Muscle of back (tissue), 11 donors: ENCODE measurements around the gene FAM89A. TPM values are rescaled to one million over a fixed set of nuclear protein-coding genes. Genes with fewer than 3 reads are reported as not detected.
"Not testable (repeated sequence)": the region's sequence is repeated elsewhere in the genome, so short reads cannot be mapped to it uniquely, and the experiment has no call there.

Source experiments
- DNase-seq, 3 donors: peaks; one replicate each; pipeline versions ENCODE4 v3.0.0 to v3.0.0-alpha.2; 2013
- polyA plus RNA-seq, 10 donors: library from polyadenylated mRNA; unstranded; fragments of 120-200 nt; gene quantifications; one replicate each; pipeline ENCODE4 v1.2.1, GENCODE V29; 2013; ENCODE audit not compliant: insufficient read length in 10 of 10

FAM89A gene
- polyA plus RNA-seq, 10 donors: 7.0 to 12.1 (median 8.3) TPM

DNA sequence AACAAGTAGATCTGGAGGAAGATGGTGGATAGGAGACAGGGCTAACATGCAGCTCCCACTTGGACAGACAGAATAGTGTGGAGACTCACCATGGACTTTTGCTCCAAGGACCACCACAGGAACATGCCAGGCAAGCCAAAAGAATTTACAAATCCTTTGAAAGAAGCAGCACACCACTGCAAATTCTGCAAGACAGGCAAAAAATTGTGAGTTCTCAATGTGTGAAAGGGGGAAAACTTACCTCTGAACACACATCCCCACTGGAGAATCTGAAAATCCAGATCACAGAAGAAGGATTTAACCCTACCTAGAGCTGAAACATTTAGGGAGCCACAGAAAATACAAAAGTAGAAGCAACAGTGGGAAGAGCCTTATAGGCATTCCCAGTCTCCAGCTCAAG is 38.2 kb downstream of the FAM89A start:
- DNase-seq: no peak

DNA sequence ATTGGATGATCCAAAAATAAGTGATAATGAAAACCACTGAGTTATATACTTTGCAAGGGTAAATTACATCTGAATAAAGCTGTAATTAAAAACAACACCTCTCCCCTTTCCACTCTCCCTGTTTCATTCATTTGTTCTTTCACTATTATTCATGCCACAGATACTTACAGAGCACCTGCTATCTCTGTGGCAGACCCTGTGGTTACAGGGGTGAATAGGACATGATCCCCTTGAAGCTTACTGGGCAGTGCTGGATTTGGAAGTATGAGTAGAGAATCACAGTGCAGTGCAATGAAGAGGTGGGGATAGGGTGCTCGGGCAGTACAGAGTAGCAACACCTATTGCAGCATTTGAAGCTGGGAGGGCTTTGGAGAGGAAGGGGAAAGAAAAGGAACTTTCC is 39.4 kb downstream of the FAM89A start:
- no peak for DNase-seq

DNA sequence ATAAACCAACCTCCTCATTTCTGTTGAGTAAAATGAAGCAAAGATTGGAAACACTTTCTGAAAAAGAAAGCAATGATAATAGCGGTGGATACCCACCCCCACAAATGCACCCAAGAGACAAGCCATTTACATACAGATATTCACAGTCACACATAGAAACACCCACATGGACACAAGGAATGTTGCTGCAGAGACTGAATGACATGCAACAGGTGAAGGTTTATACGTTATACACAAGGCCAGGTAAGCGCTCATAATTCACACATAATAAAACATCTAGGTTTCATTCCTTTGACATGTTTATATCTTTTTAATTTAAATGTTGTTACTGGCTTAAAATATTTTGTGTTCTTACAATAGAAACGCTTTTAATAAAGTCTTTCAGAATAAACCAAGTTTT is 39.9 kb downstream of the FAM89A start:
- no peak for DNase-seq

DNA sequence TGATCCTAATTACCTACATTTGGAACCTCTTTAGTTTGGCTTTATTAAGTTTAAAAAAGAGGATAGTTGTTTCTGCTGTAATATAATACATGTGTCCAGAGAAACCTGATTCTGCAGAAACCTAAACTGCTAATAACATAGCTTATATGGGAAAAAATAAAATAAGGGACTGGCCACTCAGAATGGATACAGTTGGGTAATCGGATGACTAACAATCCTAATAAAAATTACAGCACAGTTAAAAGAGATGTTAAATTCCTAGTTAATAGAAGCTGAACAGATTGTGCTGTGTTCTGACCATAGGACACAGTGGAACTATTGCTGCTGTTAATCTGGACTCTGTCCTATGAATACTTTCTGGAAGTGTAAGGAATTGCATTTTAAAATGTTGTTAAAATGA is 45.2 kb downstream of the FAM89A start:
- no peak for DNase-seq

DNA sequence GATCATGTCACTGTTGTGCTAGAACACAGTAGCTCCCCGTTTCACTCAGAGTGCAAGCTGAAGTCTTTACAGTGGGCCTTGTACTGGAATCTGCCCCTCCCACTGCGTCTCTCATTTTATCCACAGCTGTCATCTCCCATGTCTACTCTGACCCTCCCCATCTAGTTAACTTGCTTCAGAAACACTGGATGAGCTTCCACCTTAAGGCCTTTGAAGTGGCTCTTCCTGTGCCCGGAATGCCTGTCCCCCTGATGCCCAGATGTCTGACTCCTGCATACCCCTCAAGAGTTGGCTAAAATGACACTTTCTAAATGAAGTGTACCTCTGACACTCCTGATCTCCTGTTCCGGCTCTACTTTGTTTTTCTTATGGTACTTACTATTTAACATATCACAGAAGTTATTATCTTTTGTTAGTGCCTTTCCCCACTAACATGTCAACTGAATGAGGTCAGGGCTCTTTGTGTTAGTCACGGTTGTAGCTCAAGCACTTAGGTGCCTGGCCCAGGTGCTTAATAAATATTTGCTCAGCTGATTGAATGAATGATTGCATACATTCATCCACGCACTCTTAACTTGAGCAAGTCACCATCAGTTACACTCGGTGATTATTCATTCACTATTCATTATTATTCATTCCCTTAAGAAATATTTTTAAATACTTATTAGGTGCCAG is 47.8 kb downstream of the FAM89A start:
- DNase-seq: no peak

DNA sequence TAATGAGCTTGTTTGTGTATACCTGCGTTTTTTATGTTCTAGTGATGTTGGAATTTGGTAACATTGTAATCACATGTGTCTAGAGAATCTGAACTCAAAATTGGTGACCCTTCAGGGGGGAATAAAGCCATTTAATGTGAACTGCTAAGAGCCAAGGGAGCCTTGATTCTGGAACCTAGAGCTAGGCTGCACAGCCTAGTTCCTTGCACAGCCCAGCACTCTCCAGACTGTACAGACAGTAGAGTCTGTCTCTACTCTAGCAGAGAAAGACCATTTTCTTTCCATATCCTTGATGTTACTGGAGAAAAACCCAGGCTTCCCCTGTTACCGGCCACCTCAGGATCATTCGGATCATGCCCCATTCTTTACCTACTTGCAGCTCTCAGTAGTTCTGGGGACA is 52.6 kb downstream of the FAM89A start:
- no peak for DNase-seq

DNA sequence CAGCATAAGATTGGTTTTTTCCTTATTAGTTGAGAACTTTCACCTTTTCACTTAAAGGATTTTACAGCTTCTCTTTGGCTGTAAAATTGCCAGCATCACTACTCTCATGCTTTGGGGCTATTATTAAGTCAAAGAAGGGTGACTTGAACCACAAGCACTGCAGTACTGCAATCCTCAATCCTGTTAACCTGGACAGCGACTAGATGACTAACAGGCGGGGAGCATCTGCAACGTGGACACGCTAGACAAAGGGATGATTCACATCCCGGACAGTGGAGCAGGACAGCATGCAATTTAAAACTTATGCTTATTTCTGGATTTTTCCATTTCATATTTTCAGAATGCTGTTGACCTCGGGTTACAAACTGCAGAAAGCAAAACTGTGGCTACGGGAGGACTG is 53.1 kb downstream of the FAM89A start:
- no peak for DNase-seq

DNA sequence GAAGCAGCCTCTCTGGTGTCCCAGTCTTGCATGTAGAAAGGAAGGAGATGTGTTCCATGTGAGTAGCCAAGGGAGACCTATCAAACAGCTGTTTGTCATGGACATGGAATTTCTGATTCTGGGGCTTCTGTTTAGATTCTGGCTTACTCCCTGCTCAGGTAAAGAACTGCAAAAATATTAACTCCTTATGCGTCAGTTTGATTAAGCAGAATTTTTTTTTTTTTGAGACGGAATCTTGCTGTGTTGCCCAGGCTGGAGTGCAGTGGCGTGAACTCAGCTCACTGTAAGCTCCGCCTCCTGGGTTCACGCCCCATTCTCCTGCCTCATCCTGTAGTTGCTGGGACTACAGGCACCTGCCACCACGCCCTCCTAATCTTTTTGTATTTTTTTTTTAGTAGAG is 54.3 kb downstream of the FAM89A start:
- DNase-seq: no peak

DNA sequence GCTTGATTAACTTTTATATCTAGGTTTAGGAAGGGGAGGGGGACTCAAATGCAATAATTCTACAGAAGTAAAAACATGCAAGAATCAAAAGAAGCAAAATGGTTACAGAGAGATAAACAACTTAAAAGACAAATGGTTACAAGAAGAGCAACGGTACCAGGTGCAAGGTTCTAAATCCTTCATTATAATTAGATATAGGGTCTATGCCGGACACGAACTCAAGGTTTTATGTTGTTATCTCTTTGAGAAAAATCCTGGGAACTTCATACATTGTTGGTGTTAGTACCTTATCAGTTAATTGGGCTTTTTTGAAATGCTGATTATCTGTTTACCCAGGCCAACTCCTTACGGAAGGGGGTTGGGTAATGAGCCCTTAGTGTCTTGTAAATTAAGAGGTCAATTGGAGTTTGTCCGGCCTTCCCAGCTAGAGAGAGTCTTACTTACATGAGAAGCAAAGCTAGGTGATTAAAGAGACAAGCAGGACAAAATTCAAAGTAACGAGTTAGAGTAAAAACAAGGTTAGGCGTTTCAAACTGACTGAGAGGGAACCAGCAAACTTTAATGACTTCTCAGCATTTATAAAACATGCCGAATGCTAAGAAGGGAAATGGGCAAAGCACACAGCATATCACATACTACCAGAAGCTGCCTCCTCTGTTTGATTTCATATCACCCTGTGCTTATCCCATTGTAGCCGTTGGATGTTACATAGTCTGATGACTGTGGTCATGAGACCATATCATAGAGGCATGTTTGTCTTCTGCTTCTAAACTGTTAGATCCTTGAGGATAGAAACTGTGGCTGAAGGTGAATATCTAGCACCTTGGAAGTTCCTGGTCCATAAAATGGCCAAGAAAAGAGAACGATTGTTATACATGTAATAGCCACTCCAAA is 55.2 kb downstream of the FAM89A start:
- not testable (repeated sequence) for DNase-seq

DNA sequence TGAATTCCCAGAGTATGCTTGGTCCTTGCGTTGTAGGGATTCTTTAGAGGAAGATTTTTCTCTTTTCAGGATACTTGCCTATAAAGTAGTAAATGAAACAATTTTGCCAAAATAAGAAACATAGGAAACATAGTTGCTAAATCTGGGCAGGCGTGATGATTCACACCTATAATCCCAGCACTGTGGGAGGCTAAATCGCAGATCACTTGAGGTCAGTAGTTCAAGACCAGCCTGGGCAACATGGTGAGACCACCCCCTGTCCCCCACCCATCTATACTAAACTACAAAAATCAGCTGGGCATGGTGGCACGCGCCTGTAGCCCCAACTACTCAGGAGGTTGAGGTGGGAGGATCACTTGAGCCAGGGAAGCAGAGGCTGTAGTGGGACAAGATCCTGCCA is 56.2 kb downstream of the FAM89A start:
- DNase-seq: no peak

DNA sequence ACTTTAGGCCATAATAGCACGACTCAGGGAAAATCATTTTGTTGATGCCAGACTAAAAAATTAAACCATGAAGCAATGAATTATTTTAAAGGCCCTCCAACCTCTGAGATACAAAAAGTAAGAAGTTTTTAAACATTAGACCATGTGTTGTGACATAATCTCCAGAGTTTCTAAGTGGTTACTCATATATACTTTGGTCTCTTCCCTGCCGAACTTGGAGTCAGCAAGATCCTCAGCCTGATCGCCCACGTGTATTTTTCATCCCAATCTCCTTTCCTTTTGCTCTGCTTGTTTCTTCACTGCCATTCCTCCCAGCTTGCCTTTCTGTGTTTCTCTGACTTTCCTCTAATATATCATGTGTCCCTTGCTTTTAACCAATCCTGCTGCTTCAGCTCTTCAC is 57.4 kb downstream of the FAM89A start:
- no peak for DNase-seq

DNA sequence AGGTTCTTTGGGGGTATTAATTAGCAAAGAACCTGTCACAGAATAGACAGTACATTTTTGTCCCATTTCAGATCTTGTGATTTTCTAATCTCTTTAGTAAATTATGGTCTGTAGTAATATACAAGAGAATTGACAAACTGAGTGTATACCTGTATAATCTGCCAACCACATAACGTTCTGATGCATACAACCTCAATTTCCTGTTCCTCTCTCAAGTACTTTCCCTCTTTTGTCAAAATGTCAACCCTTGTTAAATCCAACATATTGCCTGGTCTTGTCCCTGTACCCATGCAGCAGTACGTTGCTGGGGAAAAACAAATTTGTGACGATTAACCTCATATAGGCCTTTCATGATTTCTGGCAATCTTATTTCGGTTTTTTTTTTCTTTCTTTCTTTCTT is 60.1 kb downstream of the FAM89A start:
- DNase-seq: no peak

DNA sequence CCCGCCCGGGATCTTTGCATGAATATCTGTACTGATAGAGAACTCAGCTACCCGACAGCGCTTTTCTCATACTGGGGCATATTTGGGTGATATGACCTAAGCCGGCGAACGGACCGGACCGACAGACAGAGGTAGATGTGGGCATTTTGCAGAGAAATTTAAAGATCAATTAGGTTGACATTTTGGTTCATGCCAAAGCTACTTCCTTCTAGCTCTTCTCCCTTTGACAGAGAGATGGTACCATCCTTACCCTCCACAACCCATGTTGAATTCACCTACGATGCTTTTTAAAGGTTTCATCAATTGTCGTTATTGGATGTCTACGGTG is 60.7 kb downstream of the FAM89A start:
- no peak for DNase-seq

DNA sequence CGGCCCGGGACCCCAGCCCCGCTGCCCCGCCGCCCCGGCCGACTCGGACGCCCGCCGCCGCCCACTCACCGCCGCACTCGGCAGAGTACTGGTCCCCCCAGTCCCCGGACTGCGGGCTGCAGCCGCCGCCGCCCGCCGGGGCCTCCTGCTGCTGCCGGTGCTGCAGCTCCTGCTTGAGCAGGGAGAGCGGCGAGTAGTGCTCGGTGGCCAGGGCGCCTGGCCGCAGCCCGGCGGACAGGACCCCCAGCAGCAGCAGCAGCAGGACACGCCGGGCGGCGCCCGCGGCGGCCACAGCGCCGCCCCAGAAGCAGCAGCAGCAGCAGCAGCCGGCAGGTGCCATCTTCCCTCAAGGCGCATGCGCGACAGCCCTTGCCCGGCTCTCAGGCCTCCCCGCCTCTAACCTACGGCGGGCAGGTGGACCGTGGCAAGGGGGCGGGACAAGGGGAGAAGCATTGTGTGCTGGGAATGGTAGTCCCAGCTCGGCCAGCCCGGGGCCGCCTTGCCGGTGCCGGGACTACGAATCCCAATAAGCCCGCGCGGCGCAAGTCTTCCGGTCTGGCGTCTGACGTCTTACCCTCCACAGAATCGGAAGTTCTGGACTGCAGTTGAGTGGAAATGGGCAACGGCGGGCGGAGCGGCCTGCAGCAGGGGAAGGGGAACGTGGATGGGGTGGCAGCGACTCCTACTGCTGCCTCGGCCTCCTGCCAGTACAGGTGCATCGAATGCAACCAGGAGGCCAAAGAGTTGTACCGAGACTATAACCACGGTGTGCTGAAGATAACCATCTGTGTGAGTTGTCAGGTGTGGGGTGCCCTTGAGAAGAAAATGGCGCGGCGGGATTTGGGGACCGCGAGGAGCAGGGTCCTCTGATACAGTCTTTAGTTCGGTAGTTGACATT is 61.3 kb downstream of the FAM89A start, which contains the start of the genes ARV1 and TTC13:
Gene ARV1 (plus strand): TSS at position 604 of the 898 bp plus-strand sequence. CDS start 12 bp downstream, at position 616.
Gene TTC13 (minus strand): TSS at position 371 of the 898 bp plus-strand sequence. CDS start 31 bp downstream, at position 340.
- DNase-seq: peak; percentile 96 to 98 (median 97)

DNA sequence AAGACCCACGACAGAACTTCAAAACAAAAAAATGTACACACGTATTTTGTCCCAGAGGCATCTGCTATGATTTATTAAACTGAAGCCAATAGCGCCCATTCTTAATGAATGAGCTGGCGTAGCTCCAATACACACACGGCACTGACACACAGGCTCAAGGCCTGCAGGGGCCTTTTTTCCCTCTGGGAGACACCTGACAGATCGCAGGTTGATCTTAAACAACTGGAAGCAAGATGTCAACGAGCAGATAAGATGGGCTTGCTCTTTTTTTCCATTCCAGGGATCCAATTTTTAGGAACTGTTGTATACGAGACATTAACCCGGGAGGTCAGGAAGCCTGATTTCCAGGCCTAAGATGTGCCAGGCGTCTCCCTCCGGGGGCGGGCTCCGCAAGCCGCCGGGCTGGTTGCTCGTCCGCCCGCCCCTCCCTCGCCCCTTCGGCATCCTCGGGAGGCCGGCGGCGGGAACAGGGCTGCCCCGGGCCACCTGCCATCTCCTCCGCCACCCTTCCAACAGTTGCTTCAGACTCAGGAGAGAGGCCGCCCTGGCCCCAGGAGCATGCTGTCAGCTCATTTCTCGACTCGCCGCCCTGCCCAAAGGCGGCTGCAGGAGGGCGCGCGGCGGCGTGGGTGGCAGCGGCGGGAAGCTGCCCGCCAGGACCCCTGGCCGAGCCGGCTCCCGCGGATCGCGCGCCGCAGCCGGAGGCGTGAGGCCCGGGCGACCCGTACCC is 62.1 kb downstream of the FAM89A start:
- peak in 2 of 3 donors; percentile 19 to 44 for DNase-seq

DNA sequence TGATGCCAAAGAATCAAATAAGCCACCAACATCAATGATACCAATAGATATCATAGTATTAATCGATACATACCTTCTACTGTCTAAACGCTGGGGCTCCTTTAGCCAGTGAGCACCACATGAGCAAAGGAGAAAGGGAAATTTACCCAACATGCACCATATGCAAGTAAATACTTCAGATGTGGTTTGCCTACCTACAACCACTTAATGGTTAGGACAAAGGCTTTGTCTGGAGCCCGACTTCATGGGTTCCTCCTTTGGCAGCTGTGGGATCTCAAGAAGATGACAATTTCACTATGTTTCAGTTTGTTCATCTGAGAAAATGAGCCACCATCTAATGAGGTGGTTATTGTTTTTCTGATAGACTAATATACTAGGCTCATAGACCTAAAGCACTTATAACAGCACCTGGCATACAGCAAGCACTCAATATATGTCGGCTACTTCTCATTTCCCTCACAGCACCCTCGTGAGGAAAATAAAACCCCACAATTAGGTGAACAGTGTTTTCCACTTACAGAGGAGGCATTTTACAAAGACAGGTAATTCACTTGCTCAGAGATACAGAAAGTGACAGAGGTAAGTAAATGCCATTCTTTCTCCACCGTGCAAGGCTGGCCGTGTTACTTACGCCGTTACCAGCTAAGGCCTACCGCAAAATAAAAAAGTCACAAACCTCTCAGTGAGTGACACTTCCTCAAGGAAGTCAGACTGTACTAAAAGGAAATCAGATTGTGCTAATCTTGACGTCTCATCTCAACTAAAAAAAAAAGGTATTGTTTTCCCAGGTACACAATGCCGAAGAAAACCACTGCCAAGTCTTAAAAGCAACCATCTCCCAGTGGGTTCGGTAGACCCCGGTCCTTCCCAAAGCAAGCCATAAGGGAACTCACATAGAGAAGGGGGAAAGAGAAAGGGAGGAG is 63.0 kb downstream of the FAM89A start:
- peak in 1 of 3 donors; percentile 9 for DNase-seq

DNA sequence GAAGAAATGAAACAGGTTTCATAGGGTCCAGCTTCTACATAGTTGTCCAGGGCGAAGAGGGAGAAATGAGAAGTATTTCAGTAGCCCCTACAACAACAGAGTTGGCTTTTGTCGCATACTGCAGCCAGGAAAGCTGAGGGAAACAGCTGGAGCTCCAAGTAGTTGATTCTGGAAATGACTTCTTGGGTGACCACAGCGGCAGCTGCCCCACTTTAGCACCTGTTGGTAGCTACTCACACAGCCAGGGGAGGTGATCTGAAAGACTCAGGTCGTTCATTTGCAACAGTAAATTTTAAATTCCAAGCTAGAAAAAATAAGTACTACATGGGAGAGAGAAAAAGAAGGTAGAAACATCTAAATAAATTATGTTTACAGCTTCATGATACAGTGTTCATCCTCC is 63.7 kb downstream of the FAM89A start:
- DNase-seq: no peak

DNA sequence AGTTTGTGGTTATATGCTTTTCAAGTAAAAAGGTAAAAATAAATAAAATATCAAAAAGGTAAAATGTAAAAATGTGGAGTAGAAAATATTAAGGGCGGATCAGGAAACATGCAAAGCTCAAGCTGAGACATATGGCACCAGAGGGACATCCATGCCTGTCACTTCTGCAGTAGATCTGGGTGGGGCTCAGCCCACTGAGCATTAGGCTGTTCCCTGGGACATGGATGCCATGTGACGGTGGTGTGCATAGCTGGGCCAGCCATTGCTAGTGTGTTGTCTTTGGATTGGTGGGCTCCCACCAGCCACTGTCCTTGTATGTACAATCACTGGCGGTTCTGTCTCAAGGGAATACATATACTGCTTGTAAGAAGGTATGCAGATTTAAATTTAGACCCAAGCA is 64.4 kb downstream of the FAM89A start:
- DNase-seq: no peak

DNA sequence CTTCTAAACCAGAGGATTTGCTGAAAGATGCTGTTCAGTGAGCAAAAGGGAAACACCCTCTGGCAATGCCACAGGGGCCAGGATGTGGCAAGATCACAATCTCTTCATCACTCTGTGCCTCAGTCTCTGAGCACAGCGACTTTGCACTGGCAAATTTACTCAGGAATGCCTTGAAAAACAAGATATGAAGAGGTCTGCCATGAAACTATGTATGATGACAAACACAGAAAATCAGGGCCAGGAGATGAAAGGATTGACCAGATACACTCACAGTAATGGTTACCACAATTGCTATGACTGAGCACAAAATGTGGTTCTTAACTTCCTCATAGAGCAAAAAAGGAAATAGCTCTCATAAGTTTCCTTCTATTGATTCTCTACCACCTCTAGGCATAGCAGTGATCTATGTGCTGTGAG is 67.2 kb downstream of the FAM89A start:
- no peak for DNase-seq

DNA sequence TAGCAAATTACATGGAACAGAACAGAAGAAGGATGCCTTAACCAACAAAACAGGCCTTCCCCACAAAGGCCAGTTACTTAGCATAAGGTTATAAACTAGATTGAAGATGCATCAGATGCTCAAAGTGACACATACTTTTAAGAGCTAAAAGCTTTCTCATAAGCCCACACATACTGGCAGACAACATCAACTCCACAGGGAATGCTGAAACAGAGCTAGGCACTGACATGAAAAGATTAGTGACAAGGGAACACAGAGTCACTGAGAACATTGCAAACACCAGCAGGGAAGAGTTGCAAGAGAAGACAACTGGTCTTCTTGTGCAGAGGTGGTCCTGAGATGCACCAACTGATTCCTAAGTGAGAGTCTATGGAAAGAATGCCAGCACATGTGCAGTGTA is 68.3 kb downstream of the FAM89A start:
- no peak for DNase-seq
